ENCODE measurements around the gene TMEM121.
A peak's percentile ranks its signal among the peaks of the same experiment; 100 is the strongest.

TMEM121 gene

DNA sequence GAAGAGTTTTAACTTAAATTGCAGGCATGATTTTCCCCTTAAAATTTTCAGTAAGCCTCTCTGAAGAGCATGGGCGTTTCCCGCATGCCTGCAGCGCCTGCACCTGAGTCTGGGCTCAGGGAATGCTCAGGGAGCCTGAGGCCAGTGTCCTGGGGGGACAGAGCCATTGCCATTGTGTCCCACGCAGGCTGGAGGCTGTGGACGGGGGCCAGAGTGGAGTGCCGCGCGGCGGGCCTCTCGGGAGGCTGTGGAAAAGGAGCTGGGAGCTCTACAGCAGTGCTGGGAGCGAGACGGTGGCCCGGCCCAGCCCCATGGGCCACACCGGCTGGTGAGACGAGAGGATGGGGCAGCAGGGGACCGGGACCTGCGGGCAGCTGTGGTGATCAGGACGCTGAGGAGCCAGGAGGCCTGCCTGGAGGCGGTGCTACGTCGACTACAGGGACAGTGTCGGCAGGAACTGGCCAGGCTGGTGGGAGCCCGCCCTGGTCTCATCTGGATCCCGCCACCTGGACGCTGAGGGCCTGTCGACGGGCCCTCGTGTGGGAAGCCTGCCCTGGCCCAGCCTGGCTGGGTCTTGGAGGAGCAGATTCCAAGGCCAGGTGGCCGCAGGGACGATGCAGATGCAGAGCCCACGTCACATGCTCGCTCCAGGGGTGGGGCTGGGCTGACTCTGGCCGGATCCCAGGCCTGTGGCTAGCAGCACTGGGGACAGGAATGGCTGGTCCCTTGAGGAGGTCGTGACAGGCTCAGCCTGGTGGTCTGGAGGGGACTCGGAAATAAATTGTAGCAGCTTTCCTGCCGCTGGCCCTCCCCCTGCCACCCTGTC, 27.7 kb upstream of the TMEM121 start:
- DNase-seq = no peak

DNA sequence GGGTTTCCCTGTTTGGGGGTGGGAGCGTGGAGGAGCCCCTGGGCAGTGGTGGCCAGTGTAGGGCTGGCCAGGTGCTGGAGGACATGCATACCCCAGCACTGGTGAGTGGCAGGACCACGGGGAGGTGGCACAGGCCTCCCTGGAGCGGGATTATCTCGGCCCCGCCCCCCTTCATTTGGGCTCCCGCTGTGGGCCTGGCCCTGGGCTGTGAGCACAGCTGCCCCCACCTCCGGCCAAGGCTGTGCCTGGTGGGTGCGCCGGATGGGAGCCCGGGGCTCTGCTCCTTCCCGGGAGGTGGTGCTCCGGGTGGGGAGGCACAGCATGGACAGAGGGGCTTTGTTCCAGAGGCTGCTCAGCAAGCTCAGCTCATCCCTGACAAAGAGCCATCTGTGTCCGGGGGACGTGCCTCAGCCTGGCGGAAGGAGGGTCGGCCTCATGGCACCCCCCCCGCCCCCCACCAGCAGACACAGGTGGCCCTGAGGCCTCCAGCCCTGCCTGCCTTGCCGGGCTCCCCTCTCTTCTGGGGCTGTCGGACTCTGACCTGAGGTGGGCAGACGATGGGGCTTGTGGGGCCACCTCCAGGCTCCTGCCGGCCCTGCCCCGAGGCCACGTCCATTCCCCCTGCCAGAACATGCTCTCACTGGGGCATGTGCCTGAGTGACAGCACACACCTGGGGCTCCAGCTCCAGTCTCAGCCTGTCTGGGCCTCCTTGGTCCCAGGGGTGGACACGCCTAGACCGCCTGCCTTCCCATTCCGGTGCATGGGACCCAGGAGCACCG, 26.9 kb upstream of the TMEM121 start:
- no peak for DNase-seq

DNA sequence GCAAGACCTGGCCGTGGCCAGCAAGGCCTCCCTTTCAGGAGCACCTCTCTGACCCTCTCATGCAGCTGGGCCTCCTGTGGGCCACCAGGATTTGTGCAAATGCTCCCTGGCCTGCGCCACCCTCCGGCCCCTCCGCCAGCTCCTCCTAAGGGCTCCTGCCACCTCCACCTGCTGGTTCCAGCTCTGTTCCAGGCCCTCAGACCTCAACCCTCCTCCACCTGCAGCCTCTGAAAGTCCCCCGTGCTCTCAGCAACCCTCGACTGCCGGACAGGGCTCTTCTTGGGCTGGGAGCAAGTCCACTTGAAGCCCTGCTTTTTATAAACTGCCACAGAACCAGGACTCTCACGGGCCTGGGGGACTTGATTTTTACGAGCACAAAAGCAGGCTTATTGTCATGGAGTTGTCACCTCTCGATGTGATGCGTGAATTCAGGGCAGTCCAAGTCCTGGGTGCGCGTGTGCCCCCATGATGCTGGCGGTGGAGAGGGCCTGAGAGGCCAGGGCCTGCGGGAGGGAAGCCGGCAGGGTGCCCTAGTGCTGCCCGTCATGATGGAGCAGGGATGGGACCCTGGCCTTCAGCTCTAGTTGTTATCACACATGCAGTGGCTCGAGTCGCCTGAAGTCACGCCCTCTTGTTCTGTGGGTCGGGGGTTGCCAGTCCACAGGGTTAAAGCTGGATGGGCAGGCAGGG, 26.2 kb upstream of the TMEM121 start:
- no peak for DNase-seq

DNA sequence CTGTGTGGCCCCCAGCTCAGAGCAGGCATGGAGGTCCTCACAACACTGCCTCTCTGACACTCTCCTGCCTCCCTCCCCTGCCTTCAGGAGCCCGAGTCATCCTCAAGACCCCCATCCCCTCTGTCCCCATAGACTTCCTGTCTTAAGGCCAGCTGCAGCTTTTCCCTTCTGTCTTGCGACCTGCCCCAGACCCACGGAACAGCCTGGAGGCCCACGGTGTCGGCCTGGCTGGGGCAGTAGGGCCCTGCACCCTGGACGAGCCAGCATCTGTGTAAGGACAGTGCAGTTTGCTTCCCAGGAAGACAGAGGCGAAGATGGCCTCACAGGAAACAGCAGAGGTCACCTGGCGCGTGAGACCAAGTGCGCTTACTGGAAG, 25.7 kb upstream of the TMEM121 start:
- DNase-seq = no peak

DNA sequence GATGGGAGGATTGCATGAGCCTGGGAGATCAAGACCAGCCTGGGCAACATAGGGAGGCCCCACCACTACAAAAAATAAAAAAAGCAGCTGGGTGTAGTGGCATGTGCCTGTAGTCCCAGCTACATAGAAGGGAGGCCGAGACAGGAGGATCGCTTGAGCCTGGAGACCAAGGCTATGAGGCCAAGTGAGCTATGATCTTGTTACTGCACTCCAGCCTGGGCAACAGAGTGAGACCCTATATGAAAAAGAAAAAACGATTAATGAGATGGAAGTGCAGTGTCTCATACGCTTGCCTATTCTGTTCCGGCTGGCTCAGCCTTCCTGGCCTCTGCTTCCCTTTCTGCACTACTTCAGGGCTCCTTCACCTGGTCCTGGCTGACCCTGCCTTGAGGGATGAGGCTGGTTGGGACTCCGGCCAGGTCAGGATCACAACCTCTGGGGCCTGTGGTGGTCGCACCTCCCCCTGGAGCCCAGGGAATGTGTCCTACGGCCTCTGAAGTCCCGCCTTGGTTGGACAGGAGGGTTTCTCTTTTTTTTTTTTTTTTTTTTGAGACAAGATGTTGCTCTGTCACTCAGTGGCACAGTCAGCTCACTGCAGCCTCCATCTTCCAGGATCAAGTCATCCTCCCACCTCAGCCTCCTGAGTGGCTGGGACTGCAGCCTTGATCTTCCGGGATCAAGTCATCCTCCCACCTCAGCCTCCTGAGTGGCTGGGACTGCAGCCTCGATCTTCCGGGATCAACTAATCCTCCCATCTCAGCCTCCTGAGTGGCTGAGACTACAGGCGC, 24.7 kb upstream of the TMEM121 start:
- no peak for DNase-seq

DNA sequence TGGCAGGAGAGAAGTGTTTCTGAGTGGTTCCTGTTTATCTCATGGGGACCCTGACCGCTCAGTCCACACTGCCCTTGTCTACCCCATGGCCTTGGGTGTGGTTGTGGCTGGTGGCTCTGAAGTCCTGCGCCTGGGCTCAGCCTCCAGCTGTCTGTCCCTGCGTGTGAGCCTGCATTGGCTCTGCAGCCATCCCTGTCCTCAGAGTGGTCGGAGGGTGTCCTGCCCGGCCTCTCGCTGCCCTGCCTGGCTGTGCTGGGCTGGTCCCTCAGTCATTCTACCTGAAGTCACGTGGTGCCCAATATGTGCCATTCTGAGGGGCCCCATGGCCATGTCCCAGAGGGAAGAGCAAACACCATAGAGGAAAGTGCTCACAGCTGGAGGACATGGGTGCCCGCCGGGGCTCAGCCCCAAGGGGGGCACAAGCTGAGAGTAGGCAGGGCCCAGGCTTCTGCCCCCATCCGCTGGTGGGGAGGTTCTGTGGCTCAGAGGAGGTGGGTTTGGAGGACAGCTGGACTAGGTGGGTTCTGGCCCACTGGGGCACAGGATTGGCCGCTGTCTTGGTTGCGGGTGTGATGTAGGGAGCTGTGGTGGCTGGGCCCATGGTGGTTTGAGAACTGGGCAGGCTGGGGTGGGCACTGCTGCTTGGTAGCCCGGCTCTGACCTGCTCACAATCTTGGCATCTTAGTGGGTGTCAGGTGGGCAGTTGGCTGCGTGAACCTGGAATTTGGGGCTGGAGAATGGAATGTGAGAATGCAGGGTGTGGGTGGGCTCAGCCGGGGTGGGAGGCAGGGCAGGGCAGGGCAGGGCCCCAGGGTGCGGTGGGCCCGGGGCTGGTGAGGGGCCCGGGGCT, 23.7 kb upstream of the TMEM121 start:
- DNase-seq = no peak

DNA sequence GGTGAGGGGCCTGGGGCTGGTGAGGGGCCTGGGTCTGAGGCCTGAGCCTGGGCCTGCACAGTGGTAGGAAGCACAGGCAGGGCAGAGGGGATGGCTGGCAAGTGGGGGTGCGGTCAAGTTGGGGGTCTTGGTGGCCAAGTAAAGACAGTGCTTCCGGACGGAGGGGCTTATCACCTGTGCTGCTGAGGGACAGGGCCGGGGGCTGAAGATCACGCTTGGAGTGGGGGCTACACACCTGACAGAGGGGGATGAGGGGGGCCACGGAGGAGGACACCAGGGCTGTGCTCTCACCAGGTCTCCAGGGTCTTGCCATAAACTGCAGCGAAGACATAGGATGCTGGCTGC, 23.1 kb upstream of the TMEM121 start:
- DNase-seq = no peak

DNA sequence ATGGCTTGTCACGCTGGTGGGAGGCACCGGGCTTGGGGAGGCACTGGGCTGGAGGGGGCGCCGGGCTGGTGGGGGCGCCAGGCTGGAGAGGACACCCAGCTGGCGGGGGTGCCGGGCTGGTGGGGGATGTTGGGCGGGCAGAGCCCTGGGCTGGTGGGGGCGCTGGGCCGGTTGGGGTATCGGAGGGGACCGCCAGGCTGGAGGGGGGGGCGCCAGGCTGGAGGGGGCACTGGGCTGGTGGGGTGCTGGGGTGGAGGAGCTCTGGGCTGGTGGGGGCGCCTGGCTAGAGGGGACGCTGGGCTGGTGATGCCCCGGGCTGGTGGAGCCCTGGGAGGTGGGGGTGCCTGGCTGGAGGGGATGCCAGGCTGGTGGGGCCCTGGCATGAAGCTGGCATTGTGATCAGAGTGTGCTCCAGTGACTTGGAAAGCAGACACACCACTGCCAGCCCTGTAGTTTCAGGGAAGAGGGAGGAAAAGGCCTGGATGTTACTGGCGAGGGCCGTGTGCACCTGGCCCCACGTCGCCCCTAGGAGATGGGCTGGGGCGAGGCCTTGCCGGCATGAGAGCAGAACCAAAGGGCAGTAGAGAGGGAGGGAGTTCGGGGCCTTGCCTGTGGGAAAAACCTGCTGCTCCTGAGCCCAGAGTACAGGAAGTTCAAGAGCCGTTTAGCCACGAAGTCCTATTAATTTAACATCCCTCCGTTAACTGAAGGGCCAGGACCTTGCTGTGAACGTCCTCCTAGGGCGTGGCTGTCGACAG, 22.3 kb upstream of the TMEM121 start:
- DNase-seq = no peak

DNA sequence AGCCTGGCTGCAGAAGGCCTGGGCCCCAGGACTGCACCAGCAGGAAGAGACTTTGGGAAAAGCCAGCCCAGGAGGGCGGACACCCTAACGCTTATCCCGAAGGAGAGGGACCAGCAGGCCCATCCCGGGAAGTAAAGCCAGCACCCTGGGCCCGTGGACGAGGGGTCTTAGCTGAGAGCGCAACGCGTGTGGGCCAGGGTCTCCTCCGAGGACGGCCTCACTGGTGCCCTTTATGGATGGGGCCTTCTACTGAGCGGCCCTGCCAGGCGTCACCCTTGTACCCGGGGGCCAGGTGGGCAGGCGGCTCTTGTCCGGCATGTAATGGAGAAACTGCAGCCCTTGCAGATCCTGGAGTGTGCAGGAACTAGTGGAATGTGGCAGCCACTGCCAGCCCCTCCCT, 21.3 kb upstream of the TMEM121 start:
- no peak for DNase-seq

DNA sequence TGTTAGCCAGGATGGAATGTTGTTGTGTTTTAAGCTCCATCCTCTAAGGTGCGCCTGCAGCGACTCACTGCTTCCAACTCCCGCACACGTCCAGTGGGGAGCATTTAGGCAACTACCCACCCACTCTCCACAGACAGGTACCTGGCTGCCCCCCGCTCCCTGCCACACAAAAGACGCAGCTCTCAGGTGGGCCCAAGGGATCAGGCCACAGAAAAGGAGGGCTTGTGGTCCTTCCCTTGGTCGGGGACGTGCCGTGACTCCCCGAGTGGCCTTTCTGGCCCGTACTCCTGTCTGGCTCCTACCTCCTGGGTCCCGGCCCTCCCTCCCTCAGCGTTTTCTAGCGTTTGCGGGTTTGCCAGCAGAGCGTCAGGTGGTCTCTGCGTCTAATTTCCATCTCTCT, 19.1 kb upstream of the TMEM121 start:
- DNase-seq = no peak

DNA sequence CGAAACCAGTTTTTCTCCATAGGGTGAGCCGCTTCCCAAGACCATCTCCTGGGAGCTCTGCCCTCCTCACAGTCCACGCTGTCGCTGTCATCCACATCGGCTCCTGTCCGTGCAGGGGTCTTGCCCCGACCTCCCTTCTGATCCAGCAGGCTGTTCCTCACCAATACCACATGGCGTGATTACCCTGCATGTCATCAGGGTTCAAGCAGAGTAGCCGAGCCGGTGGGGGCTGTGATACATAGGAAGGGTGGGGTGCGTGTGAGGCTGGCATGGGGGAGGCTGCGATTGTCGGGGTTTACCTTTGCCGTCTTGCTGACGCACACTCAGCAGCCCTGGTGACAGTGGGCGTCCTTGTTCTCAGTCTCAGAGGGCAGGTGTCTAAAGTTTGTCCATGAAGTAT, 18.3 kb upstream of the TMEM121 start:
- DNase-seq = no peak

DNA sequence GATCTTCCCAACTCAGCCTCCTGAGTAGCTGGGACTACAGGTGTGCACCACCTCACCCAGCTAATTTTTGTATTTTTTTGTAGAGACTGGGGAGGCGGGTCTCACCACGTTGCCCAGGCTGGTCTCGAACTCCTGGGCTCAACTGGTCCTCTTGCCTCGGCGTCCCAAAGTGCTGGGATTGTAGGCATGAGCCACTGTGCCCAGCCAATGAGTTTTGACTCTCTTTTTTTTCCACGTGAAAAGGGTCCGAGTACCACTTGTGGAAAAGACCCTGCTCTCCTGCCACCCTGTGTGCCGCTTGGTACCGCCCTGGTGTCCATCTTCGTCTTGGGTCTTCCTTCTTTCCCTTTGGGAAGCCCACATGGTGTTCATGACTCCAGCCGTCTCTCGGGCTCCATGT, 17.8 kb upstream of the TMEM121 start:
- DNase-seq = no peak

DNA sequence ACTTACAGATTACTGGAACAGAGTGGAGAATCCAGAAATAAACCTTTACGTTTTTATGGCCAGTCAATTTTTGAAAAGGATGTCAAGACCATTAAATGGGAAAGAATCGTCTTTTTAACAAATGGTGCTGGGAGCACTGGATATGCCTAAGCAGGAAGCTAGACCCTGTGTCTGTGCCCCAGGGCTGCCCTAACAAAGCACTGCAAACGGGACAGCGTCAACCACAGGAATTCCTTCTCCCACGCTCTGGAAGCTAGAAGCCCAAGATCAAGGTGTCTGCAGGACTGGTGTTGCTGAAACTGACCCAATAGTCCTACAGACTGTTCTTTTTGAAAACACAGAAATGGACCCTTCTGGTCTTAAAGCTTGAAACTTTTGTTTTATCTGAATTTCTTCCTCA, 9.3 kb upstream of the TMEM121 start:
- DNase-seq = no peak

DNA sequence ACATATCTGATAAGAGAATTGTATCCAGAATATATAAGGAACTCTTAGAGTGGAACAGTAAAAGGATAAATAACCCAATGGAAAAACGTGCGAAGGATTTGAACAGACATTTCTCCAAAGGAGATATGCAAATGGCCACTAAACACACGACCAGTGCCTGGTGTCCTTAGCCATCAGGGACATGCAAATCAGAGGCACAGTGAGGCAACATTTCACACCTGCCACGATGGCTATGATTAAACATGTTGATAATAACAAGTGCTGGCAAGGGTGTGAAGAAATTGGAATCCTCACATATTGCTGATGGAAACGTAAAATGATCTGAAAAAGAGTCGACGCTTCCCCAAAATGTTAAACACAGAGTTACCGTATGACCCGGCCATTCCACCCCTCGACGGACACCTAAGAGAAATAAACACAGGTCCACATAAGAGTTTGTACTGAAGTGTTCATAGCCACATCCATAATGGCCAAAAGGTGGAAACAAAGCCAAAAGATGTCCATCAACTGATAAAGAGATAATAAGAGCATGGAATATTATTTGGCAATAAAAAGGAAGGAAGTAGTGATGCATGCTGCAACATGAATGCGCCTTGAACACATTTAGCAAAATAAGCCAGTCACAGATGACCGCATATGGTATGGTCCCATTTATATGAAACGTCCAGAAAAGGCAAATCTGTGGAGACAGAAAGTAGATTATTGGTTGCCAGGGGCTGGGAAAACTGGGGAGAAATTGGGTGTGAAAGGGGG, 6.3 kb upstream of the TMEM121 start:
- DNase-seq = no peak

DNA sequence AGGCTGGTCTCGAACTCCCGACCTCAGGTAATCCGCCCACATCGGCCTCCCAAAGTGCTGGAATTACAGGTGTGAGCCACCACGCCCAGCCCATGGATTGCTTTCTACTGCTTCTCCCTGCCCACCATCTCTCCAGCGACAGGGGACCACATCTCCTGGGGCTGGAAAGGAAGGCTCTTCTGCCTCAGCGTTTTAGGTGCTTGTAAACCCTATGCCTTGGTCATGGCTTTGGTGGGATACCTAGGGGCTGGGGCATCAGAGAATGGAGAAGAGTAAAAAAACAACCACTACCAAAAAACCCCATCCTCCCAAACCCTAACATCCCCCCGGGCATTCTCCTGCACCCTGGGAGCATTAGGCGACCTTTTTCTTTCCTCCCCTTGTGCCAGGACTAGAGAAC, 1.1 kb upstream of the TMEM121 start:
- no peak for DNase-seq

DNA sequence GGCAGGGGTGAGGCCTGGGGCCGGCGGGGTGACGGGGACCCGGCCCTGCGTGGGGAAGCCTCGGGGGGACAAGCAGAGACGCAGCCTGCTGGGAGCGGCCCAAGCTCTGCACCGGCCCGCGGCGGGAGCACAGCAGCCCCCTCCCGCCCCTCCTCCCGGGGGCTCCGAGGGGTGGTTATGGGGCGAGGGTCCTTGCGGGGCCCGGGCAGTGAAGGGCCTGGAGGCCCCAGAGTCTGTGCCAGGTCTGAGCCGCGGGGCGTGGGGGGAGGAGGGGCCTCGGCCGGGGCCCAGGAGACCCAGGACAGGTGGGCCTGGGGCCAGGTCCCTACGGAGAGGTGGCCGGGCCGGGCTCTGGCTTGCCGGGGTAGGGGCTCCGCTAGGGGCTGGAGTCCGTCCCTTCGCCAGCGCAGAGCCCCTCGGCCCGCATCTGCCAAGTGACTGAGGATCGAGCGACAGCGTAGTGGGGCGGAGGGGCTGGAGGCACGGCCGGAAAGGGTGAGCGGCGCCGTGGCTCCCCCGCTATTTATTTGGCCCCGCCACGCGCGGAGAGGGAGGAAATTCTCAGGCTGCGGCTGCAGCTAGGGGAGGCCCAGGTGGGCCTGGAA, 495 bp downstream of the TMEM121 start:
- no peak for DNase-seq

DNA sequence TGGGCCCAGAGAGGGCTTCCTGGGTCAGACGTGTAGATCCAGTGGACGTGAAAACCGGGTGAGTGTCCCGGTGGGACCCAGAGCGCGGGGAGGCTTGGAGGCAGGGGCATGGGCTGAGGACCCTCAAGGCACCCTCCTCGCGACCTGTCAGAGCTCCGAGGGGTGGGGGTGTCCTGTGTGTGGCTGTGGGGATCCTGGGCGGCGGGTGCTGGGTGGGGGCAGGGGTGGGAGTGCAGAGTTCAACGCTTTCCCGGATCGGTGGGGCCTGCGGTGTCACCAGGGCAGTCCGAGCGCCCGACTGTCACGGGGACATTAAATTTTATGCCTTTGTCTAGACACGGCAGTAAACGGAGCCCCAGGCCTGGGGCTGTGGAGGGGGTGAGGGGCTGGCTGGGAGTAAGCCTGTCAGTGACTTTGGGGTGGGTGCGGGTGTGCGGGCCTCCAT, 1.0 kb downstream of the TMEM121 start:
- DNase-seq = no peak

DNA sequence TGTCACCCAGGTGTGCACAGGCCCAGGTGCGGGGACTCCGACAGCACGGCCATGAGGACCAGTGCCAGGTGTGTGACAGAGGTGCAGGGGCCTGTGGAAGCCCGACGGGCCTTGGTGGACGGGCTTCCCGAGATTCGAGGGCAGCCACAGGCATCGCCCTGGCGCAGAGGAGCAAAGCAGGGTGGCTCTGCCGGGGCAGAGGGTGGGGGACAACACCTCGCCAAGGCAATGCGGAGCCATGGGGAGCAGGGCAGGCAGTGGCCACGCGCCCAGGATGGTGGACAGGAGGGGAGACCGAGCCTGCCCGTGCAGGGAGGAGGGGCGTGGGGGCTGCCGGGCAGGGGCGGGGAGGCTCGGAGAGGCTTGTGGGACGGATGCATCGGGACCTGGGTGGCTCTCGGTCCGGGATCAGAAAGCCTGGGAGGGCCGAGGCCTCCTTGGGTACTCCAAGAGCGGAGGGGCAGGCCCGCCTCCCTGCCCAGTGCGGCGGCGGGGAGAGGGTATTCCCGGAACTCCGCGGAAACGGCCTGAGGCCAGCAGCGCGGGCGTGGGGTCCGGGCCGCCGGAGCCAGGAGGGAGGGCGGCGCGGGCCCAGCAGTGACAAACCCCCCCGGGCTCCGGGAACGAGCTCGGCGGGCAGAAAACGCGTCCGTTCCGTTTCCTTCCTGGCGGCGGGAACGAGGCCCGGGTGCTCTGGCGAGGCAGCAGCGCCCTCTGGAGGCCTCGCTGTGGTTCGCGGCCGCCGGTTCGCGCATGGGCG, 1.6 kb downstream of the TMEM121 start:
- DNase-seq = peak; percentile 70

DNA sequence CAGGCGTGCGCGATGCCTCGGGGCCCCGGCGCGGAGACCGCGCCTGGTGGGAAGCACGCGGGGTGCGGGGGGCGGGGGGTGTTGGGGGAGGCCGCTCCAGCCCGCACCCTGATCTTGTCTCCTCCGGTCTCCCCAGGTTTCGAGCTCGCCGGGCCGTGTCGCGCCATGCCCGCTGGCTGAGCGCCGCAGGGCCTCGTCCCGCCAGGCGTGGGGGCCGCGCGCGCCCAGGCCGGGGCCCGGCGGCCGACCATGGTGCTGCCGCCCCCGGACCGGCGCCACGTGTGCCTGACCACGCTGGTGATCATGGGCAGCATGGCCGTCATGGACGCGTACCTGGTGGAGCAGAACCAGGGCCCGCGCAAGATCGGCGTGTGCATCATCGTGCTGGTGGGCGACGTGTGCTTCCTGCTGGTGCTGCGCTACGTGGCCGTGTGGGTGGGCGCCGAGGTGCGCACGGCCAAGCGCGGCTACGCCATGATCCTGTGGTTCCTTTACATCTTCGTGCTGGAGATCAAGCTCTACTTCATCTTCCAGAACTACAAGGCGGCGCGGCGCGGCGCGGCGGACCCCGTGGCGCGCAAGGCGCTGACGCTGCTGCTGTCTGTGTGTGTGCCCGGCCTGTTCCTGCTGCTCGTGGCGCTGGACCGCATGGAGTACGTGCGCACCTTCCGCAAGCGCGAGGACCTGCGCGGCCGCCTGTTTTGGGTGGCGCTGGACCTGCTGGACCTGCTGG, 2.4 kb downstream of the TMEM121 start:
- DNase-seq = no peak
